HEK293T (cell line): ENCODE measurements around the gene AKAP6.

Experiments used
- ELF4 ChIP-seq: fragments of 450-650 bp; IDR thresholded peaks from 2 replicates; pipeline ENCODE4 v1.6.1; 2017; ENCODE audit warnings: antibody characterized with exemption
- FOXK2 ChIP-seq: fragments of 450-650 bp; IDR thresholded peaks from 2 replicates; pipeline ENCODE4 v1.6.1; 2016; ENCODE audit warnings: mild to moderate bottlenecking
- FOXM1 ChIP-seq: fragments of 450-650 bp; IDR thresholded peaks from 2 replicates; pipeline ENCODE4 v1.6.1; 2017; ENCODE audit warnings: mild to moderate bottlenecking, borderline replicate concordance

DNA sequence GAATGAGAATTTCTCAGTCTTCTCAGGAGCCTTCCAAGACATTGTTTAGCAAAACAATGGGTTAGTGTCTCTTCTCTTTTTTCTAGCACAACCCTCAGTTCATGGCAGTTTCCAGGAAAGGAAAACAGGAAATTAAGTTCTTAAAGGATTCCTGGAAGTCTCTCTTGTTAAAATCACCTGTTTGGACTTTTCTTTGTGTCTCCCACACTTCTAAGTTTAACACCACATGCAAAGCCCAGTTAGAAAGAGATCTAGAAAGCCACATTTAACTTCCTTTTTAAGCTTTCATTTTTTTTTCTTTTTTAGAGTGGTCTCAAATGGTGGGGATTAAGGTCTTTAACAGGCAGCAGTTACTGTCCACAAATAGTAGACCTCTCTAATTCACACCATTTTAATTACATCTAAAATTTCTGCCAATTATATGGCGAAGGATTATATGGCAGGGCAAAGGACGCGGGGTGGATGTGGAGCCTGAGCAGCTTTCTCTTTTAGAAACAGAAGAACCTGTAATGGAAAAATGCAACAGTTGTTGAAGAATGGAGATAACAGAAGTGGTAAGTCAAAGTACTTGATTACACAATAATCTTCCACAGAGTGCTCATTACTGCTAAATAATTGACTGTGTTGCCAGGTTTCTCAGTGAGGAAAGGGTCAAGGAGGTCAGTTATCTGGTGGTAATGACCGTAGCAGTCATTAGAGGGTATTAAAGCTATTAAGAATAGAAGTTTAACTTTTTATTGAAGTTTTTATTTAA is 298.6 kb downstream of the AKAP6 start:
- TF ChIP-seq FOXM1 (no peak), ELF4 (no peak), FOXK2 (no peak)
